Mesodermal cell (in vitro differentiated cells): ENCODE results near the gene BMP8B.
A peak's percentile ranks its signal among the peaks of the same experiment; 100 is the strongest.
"Not testable (repeated sequence)": the region's sequence is repeated elsewhere in the genome, so short reads cannot be mapped to it uniquely, and the experiment has no call there.

ENCODE experiments used
- H3K27ac ChIP-seq: 2 replicates; pipeline ENCODE4 v1.7.0; 2013; ENCODE audit warnings: mild to moderate bottlenecking, low read depth, low read length, moderate library complexity; ENCODE audit not compliant: severe bottlenecking
- H3K36me3 ChIP-seq: 2 replicates; pipeline ENCODE4 v1.7.1; 2013; ENCODE audit warnings: mild to moderate bottlenecking, low read length, moderate library complexity; ENCODE audit not compliant: control insufficient read depth, insufficient read depth
- H3K4me1 ChIP-seq: one replicate; pipeline ENCODE4 v1.7.1; 2013; ENCODE audit warnings: mild to moderate bottlenecking, low read length; ENCODE audit not compliant: insufficient read depth, control insufficient read depth, poor library complexity, severe bottlenecking
- H3K4me3 ChIP-seq: 2 replicates; pipeline ENCODE4 v1.7.0; 2013; ENCODE audit warnings: low read length, control low read depth, mild to moderate bottlenecking; ENCODE audit not compliant: insufficient read depth, poor library complexity, severe bottlenecking; ENCODE audit errors: extremely low read depth
- H3K9me3 ChIP-seq: 2 replicates; pipeline ENCODE4 v1.7.1; 2013; ENCODE audit warnings: mild to moderate bottlenecking, low read length, moderate library complexity; ENCODE audit not compliant: control insufficient read depth
- WGBS, 2 experiments: methylation state at CpG; one replicate each; pipeline ENCODE4 v1.1.5; 2013; ENCODE audit warnings: missing lambda C conversion rate in 2 of 2; ENCODE audit not compliant: insufficient coverage in 2 of 2; 5-methylcytosine and 5-hydroxymethylcytosine counted together

The BMP8B gene

GRCh38 chr1:39808784-39809517 is 20.3 kb upstream of the BMP8B start:
- Histone ChIP-seq H3K36me3 (no peaks in the 10 kb centered on the region), H3K27ac (no peak overlapping the region), H3K4me1 (no peaks in the 10 kb centered on the region), H3K4me3 (no peak overlapping the region), H3K9me3 (peaks cover 5% of the 10 kb centered on the region)
- WGBS, 2 experiments, result 100% methylated on average over 2 to 3 of the region's 8 CpGs

GRCh38 chr1:39805385-39805784 is 16.7 kb upstream of the BMP8B start:
- WGBS, 2 experiments, result 100% methylated on average over 1 of the region's 2 CpGs; no CpG with 5 or more reads in 1 of the 2 experiments
- Histone ChIP-seq H3K4me3 (no peak overlapping the region), H3K4me1 (peaks cover 5% of the 10 kb centered on the region), H3K27ac (no peak overlapping the region), H3K9me3 (peaks cover 5% of the 10 kb centered on the region), H3K36me3 (no peaks in the 10 kb centered on the region)

GRCh38 chr1:39802496-39803260 is 14.0 kb upstream of the BMP8B start:
- no peak overlapping the region for H3K4me3 ChIP-seq
- peaks cover 10% of the 10 kb centered on the region for H3K4me1 ChIP-seq
- 91 to 96% methylated on average over 13 to 14 of the region's 14 CpGs for WGBS, 2 experiments
- peaks cover 5% of the 10 kb centered on the region for H3K9me3 ChIP-seq
- H3K27ac ChIP-seq, result no peak overlapping the region
- H3K36me3 ChIP-seq, result no peaks in the 10 kb centered on the region

GRCh38 chr1:39800471-39800835 is 11.8 kb upstream of the BMP8B start:
- no peaks in the 10 kb centered on the region for H3K9me3 ChIP-seq
- WGBS, 2 experiments, result 81 to 83% methylated on average over 2 of the region's 3 CpGs
- H3K4me3 ChIP-seq, result no peak overlapping the region
- peaks cover 10% of the 10 kb centered on the region for H3K4me1 ChIP-seq
- H3K36me3 ChIP-seq, result no peaks in the 10 kb centered on the region
- no peak overlapping the region for H3K27ac ChIP-seq

GRCh38 chr1:39799770-39800470 is 11.3 kb upstream of the BMP8B start:
- no peak overlapping the region for H3K27ac ChIP-seq
- 4% methylated on average over 7 of the region's 8 CpGs for WGBS, 2 experiments

GRCh38 chr1:39798859-39799769 is 10.4 kb upstream of the BMP8B start:
- H3K4me3 ChIP-seq, H3K27ac ChIP-seq, H3K36me3 ChIP-seq, H3K4me1 ChIP-seq, H3K9me3 ChIP-seq: not testable (repeated sequence)
- WGBS, 2 experiments, result 76 to 85% methylated on average over 12 to 14 of the region's 26 CpGs

More at GRCh38 chr1:39799770-39800470, 11.3 kb upstream of the BMP8B start:
- H3K4me1 ChIP-seq, result peaks cover 10% of the 10 kb centered on the region
- H3K36me3 ChIP-seq, result no peaks in the 10 kb centered on the region
- no peaks in the 10 kb centered on the region for H3K9me3 ChIP-seq
- H3K4me3 ChIP-seq, result no peak overlapping the region

- no peaks in the 10 kb centered on the region for H3K36me3 ChIP-seq
- no peaks in the 10 kb centered on the region for H3K9me3 ChIP-seq
- no peak overlapping the region for H3K27ac ChIP-seq
- no peak overlapping the region for H3K4me3 ChIP-seq
- peaks cover 8% of the 10 kb centered on the region for H3K4me1 ChIP-seq
- WGBS, 2 experiments, result 38 to 54% methylated on average over 1 of the region's 1 CpG
These were observed 7.0 kb upstream of the BMP8B start for GRCh38 chr1:39795651-39796050.

GRCh38 chr1:39791838-39792237 is 3.2 kb upstream of the BMP8B start:
- Histone ChIP-seq H3K27ac (no peak overlapping the region), H3K36me3 (no peaks in the 10 kb centered on the region), H3K4me1 (no peaks in the 10 kb centered on the region), H3K4me3 (no peak overlapping the region), H3K9me3 (no peaks in the 10 kb centered on the region)
- 80 to 86% methylated on average over 1 of the region's 2 CpGs for WGBS, 2 experiments

GRCh38 chr1:39789571-39790110 is 976 bp upstream of the BMP8B start:
- no peaks in the 10 kb centered on the region for H3K36me3 ChIP-seq
- peak overlapping the region; percentile 34 for H3K4me3 ChIP-seq
- H3K4me1 ChIP-seq, result no peaks in the 10 kb centered on the region
- 47 to 49% methylated on average over 9 to 10 of the region's 15 CpGs for WGBS, 2 experiments
- no peak overlapping the region for H3K27ac ChIP-seq
- no peaks in the 10 kb centered on the region for H3K9me3 ChIP-seq

- Histone ChIP-seq H3K27ac (no peak overlapping the region), H3K4me1 (no peaks in the 10 kb centered on the region), H3K36me3 (no peaks in the 10 kb centered on the region), H3K4me3 (peak overlapping the region; percentile 34), H3K9me3 (no peaks in the 10 kb centered on the region)
- WGBS, 2 experiments, result 2 to 3% methylated on average over 21 to 41 of the region's 51 CpGs
These were observed 273 bp downstream of the BMP8B start for GRCh38 chr1:39788426-39788757.
